ENCODE measurements around the gene FABP7. TPM values are rescaled to one million over a fixed set of nuclear protein-coding genes. Genes with fewer than 3 reads are reported as not detected.
A peak's percentile ranks its signal among the peaks of the same experiment; 100 is the strongest.

The FABP7 gene
- total RNA-seq, 1 donor from 2014 or later, result not detected

DNA sequence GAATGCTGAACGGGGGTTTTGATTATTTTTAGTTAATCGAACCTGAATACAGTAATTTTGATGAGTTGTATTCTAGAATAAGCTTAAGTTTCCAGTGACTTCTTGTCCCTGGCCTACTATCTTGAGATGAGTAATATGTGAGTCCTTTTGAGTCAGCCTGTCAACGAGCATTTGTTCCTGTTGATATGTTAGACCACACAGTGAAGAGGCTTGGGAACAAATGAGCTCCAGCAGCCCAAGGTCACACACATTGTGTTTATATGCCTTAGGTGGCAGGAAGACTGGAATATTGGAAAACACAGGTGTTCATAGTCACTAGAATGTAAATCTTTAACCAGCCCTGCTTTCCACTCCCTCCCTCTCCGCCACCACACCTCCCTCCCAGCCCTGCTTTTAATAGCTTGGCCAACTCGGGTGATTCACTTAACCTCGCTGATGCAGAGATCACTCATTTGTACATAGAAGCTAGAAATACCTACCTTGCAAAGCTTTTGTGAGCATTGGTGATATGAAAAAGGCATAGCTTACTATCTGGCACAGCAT lies 18.7 kb downstream of the FABP7 start:
- DNase-seq (ENCODE audit: low read depth), result peak; percentile 96

- no peak for DNase-seq (ENCODE audit: low read depth)
Observed at GRCh38 chr6:122799140-122799745, 19.7 kb downstream of the FABP7 start.

DNA sequence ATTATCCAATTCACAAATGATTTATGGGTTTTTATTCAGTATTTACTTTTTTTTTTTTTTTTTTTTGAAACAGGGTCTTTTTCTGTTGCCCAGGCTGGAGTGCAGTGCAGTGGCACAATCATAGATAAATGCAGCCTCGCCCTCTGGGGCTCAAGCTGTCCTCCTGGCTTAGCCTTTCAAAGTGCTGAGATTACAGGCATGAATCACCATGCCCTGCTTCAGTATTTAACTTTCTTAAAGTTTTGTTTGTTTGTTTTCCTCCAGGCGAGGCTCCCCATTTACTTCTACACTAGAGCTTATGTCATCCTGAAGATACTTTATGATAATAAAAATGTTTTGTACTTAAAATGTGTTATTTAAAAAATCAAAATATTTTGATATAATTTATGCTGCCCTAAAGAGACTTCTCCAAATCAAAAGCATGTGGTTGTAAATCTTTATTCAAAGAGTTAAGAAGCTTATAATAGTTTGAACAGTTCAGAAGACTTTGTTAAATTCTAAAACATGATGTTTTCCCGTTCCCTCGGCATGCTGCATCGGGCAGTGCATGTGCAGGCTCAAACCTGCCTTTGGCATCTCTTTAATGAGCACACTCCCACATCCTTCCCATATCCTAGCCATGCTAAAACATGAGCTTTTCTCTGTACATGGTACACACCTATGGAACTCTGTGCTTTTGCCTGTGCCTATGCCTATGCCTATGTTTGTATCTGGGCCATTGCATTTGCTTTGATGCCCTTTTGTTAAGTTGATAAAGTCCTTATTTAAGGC lies 20.6 kb downstream of the FABP7 start:
- peak; percentile 35 for DNase-seq (ENCODE audit: low read depth)

GRCh38 chr6:122800906-122801305 lies 21.4 kb downstream of the FABP7 start:
- DNase-seq (ENCODE audit: low read depth), result peak; percentile 33

DNA sequence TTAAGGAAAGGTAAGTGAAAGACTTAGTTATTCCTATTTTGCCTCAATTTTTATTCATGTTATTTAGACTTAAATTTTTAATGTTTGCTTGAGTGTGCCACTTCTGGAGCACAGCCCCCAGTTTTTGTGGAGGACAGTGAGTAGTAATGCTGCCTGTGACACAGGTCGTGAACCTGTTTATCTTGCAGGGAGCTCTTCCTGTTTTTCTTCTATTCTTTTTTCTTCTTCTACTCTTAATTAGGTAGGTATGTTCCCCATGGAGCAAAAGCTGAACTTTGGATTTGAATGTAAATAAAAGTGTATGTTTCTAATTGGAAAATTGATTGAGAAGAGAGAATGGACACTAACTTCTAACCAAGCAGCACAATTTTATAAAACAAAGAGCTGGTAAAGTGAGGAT lies 21.9 kb downstream of the FABP7 start:
- DNase-seq (ENCODE audit: low read depth), result no peak

DNA sequence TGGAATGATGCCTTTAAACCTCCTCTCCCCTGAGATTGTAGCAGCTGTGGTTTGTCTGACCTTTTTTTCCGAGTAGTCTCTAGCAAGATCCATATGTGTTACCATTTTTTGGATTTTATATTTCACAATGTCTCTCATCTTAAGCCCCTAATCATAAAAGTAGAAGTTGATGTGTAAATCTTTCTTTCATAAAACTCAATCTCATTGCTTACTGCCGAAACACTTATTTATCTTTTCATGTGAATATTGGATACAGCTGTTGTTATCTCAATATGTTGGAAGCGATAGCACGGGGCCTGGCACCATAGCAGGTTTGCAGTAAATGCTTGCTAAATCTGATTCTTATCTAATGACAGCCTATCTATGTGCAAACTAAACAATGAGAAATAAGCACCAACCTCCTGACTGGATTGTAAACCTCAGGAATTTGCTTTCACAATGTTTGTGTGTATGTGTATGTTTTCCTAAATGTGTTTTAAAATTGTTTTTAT lies 23.7 kb downstream of the FABP7 start:
- DNase-seq (ENCODE audit: low read depth), result peak; percentile 46

GRCh38 chr6:122804962-122805485 lies 25.5 kb downstream of the FABP7 start:
- no peak for DNase-seq (ENCODE audit: low read depth)

- DNase-seq (ENCODE audit: low read depth), result no peak
Observed at GRCh38 chr6:122806291-122806690, 26.8 kb downstream of the FABP7 start.

DNA sequence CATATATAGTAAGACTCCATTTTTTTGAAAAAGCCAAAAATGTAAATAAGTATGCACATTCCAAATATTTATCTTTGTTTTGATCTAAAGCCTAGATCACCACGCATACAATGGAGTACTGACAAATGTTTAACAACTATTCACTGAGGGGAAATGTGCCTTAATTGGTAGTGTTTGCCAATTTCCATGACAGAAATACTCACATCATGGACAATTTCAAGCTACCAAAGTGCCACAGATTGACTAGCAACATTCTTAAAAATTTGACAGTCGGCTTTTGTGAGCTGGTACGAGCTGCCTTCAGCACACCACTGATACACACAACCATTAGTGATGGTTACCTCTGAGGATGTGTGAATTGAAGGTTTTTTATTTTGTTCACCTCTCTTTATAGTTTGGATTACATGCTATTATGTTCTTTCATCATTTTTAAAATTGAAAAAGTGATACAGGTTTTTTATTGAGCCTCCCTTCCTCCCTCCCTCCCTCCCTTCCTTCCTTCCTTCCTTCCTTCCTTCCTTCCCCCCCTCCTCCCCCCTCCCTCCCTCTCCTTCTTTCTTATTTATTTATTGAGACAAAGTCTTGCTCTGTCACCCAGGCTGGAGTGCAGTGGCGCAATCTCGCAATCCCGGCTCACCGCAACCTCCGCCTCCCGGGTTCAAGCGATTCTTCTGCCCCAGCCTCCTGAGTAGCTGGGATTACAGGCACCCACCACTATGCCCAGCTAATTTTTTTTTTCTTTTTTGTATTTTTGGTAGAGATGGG lies 28.8 kb downstream of the FABP7 start:
- no peak for DNase-seq (ENCODE audit: low read depth)

DNA sequence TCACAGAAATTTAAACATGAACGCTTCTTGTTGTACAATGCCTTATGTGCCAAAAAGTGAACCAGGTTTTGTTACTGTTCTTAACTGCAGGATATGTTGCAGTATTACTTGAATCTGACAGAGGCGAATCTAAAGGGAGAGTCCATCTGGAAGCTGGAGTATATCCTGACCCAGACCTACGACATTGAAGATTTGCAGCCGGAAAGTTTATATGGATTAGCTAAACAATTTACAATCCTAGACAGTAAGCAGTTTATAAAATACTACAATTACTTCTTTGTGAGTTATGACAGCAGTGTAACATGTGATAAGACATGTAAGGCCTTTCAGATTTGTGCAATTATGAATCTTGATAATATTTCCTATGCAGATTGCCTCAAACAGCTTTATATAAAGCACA lies 29.5 kb downstream of the FABP7 start:
- no peak for DNase-seq (ENCODE audit: low read depth)

DNA sequence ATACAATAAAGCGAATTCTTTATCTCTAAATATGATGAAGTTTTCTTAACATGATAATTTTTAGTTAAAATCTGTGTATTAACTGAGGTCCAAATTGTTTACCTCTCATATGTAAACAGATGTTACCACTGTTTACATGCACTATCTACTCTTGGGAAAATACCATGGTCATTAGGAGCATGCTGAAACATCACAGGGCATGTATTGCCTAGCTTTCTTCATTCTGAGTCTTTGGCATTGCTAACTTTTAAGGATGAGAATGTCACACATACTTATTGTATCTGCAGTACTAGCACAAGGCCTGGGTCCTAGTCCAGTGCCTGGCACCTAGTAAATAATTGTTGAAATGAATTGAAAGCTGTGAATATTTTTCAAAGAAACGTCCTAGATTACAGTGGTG lies 30.2 kb downstream of the FABP7 start:
- DNase-seq (ENCODE audit: low read depth), result no peak

GRCh38 chr6:122810189-122810588 lies 30.7 kb downstream of the FABP7 start:
- no peak for DNase-seq (ENCODE audit: low read depth)

DNA sequence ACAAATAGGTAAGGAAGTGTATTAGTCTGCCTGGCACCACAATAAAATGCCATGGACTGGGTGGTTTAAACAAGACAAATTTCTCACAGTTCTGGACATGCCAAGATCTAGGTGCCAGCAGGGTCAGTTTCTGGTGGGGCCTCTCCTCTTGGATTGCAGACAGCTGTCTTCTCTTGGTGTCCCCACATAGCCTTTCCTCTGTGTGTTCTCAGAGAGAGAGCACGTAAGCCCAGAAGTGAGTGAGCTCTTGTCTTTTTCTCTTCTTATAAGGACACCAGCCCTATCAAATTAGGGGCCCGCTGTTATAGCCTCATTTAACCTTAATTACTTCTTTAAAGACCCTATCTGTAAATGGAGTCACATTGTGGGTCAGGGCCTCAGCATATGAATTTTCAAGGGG lies 37.8 kb downstream of the FABP7 start:
- no peak for DNase-seq (ENCODE audit: low read depth)

DNA sequence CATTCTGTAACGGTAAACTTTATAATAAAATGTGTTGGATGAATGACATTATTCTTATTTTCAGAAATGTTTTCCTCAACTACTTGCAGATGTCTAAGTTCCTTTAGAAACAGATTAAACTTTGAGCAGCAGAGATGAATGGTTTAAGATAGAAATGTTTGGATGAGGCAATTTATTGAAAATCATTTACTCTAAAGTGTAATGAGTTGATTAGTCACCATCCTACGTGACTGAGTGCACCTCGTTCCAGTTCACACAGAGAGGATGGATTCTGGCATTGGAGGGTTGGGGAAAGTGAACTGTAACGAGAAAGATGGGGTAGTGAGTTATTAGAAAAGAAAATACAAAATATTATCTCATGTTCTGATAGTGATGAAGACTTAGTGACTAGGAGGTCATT lies 38.2 kb downstream of the FABP7 start:
- DNase-seq (ENCODE audit: low read depth), result peak; percentile 87

DNA sequence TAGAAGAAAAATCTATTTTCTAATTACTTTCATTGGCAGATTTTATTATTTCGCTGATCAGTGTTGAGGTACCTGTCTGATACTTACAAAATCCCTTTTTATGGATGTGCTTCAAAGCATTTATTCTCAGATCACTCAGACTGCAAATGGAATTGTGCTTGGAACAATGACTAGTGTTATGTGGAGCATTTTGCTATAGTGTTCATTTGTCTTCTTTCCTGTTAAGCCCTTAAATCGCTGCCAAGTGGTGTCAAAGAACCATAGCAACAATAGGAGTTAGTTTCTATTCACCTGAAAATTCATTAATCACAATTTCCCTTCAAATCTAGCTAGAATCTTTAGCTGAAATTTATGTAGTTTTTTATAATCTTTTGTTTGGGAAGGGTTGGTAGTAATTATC lies 39.4 kb downstream of the FABP7 start:
- peak; percentile 26 for DNase-seq (ENCODE audit: low read depth)

- DNase-seq (ENCODE audit: low read depth), result no peak
Observed at GRCh38 chr6:122821095-122821494, 41.6 kb downstream of the FABP7 start.

GRCh38 chr6:122825163-122825562 lies 45.6 kb downstream of the FABP7 start:
- peak; percentile 86 for DNase-seq (ENCODE audit: low read depth)

DNA sequence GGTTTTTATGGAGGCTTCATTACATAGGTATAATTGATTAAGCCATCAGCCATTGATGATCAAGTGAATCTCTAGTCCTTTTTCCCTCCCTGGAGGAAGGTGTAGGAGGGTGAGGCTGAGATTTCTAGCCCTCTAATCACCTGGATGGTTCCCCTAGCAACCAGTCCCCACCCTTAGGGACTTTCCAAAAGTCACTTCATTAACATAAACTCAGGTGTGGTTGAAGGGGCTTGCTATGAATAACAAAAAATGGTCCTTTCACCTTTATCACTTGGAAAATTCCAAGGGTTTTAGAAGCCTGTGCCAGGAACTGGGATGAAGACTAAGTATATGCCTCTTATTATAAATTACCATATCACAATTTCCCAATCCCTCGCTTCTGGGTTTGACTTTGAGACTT lies 49.9 kb downstream of the FABP7 start:
- DNase-seq (ENCODE audit: low read depth), result no peak

DNA sequence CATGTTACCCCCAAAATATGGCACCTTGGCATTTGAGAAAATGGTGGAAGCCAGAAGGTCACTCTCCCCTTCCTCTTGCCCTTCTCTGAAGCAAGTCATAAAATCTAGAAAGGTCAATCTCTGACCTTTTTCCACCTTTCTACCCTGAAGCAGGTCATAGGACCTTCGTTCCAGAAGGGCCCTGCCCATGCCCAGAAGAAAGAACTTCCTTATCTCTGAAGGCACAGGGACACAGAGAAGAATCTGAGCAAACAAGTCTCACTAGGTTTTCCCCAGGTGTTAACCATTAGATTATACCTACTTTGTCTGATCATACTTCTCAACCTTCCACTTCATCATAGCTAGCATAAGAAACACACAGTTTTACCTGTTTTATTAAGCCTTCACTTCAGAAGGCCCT lies 52.0 kb downstream of the FABP7 start:
- no peak for DNase-seq (ENCODE audit: low read depth)

GRCh38 chr6:122832459-122832858 lies 52.9 kb downstream of the FABP7 start:
- DNase-seq (ENCODE audit: low read depth), result no peak

DNA sequence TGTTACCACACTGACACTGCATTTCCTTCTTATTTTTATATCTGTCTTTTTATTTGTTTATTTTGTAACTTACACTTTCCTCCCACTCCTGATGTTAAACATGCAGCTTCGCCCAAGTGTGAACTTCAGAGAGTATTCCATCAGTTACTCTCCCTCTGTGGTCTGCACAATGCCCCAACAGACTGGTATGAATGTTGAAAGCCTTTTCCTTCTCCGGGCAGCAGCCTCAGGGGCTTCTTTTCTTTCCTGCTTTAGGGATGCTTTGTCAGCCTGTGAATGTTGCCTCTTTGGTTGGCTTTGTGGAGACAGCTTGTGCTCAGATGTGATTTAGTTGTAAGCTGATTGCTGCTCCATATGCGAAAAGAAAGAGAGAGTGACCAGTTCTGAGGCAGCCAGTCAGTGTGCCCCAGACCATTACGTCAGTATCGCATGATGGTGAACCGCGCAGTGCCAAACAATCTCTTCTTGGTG lies 53.5 kb downstream of the FABP7 start:
- no peak for DNase-seq (ENCODE audit: low read depth)
